GM21786 (cell line): ENCODE results near the gene EMC10.
"Not testable (repeated sequence)": the region's sequence is repeated elsewhere in the genome, so short reads cannot be mapped to it uniquely, and the experiment has no call there.

Experiments
- ATAC-seq: cut with Tn5 transposase; IDR thresholded peaks from one replicate; pipeline ENCODE4 v1.9.1; 2021; ENCODE audit not compliant: unreplicated experiment

Gene EMC10

DNA sequence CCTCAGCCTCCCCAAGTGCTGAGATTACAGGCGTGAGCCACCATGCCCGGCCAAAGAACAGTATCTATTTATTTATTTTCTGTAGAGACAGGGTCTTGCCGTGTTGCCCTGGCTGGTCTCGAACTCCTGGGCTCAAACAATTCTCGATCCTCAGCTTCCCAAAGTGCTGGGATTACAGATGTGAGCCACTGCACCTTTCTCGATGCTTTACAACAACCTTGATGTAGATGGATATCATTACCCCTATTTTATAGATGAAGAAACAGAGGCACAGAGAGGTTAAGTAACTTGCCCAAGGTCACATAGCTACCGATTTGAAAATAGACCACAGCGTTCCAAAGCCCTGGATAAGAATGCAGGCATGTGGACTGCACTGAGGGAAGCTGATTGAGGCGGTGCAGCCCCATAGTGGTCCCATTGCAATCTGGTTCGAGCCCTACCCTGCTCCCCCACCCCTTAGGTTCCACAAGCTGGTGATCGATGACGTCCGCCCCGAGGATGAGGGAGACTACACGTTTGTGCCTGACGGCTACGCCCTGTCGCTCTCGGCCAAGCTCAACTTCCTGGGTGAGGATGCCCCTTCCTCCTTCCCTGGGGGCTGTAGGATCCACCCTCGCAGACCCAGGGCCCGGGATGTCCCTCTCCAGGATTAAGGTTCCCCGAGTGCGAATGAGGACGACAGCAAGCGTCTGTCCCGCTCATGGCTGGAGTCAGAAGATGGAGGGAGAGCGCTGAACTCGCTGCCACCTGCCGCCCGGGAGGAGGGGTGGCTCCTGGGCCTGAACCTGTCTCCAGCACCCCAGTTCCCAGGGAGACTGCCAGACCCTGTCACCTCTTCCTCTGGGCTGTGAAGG is 25.7 kb upstream of the EMC10 start:
- ATAC-seq = no peak

- no peak for ATAC-seq
Observed at GRCh38 chr19:50451223-50451534, 25.1 kb upstream of the EMC10 start.

GRCh38 chr19:50453243-50453642 is 23.1 kb upstream of the EMC10 start:
- ATAC-seq = no peak

DNA sequence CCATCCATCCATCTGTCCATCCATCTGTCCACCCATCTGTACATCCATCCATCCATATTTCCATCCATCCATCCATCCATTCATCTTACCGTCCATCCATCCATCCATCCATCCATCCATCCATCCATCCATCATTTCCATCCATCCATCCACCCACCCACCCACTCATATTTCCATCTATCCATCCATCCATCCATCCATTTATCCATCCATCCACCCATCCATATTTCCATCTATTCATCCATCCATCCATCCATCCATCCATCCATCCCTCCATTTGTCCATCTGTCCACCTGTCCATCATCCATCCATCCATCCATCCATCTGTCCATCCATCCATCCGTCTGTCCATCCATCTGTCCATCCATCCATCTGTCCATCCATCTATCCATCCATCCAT is 20.3 kb upstream of the EMC10 start:
- no peak for ATAC-seq

DNA sequence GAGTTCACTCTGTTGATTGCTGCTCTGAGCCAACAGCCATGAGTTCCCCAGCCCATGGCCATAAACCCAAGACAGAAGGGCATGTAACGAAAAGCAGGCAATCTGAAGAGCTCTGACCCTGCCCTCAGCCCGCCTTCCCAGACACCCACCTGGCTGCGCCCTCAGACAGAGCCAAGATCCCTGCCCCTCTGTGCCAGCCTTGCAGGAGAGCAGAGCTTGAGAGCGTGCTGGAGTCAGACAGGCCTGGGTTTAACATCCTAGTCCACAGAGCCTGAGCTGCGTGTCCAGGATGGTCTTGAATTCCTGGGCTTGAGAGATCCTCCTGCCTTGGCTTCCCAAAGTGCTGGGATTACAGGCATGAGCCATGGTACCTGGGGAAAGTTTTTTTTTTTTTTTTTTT is 19.0 kb upstream of the EMC10 start:
- no peak for ATAC-seq

- ATAC-seq = no peak
Observed at GRCh38 chr19:50458396-50459066, 17.8 kb upstream of the EMC10 start.

- ATAC-seq = no peak
Observed at GRCh38 chr19:50459067-50459456, 17.2 kb upstream of the EMC10 start.

DNA sequence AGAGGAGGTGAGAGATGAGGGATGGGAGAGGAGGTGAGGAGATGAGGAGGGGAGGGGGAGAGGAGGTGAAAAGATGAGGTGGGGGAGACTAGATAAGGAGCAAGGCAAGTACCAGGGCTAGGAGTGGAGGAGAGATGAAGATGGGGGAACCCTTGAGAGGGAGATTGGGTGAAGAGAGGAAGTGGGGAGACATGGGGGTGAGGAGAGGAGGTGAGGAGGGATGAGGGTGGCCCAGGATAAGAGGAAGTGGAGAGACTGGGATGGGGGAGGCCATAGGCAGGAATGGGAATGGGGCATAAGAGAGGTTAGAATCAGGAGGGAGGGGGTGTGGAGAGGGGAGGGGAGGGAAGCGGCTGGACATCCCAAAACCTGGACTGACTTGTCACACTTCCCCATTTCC is 16.7 kb upstream of the EMC10 start:
- no peak for ATAC-seq

DNA sequence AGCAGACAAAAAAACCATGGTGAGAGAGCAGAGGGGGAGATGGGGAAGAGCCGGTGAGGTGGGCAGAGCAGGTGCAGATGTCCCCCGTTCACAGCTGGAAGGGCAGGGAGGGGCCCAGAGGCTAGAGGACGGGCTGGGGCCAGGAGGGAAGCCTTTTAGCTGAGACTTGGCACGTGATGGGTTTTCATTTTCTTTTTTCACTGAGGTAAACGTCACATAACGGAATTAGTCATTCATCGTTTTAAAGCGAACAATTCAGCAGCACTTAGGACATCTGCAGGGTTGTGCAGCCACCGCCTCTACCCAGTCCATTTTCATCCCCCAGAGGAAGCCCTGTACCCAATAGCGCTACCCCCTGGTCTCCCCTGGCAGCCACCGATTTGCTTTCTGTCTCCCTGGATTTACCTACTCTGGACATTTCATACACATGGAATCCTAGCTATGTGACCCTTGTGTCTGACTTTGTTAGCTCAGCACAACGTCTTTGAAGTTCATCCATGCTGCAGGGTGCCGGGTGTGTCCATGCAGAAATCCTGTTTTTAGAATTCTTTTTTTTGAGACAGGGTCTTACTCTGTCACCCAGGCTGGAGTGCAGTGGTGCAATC is 16.0 kb upstream of the EMC10 start:
- ATAC-seq = peak; percentile 70

GRCh38 chr19:50461066-50461875 is 15.0 kb upstream of the EMC10 start:
- no peak for ATAC-seq

DNA sequence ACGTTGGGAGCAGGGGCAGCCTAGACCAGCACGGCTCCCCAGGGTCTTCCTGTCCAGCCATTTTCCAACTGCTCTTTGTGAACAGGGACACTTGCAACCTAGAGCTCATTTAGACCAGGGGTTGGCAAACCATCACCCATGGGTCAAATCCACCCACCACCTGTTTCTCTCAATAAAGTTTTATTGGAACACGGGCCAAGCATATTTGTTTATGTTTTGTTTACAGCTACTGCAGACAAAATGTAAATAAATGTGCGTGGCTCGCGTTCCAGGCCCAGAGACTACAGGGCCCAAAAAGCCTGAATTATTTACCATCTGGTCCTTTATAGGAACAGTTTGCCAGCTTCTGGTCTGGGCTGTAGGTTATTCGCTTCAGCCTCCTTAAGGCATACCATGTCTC is 13.3 kb upstream of the EMC10 start:
- ATAC-seq = no peak

DNA sequence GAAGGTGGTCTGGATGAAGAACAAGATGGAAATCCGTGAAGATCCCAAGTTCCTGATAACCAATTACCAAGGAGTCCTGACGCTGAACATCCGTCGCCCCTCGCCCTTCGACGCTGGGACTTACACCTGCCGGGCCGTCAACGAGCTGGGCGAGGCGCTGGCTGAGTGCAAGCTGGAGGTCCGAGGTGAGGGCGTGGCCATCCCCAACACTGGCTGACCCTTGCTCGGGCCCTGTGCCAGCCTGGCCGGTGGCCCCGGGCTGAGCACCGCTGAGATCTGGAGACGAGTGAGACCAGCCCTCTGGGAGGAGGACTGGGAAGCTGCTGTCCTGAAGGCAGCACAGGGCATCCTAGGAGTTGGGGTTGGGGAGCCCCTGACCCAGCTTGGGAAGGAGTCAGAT is 12.0 kb upstream of the EMC10 start:
- ATAC-seq = no peak

DNA sequence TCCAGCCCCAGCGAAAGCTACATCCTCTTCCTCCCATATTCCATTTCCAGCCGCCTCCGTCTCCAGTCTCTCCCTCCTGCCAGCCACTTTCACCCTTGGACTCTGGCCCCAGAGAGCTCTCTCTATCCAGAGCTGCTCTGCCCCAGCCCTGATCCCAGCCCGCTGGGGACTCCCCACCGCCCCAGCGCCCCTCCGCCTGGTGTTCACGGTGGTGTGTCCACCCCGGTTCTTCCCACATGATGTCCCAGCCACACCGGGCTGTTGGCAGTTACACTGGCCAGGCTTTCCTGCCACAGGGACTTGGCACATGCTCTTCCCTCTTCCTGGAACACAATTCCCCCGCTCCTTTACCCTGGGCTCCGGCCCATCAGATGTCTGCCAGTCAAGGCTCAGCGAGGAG is 11.3 kb upstream of the EMC10 start:
- ATAC-seq = no peak

DNA sequence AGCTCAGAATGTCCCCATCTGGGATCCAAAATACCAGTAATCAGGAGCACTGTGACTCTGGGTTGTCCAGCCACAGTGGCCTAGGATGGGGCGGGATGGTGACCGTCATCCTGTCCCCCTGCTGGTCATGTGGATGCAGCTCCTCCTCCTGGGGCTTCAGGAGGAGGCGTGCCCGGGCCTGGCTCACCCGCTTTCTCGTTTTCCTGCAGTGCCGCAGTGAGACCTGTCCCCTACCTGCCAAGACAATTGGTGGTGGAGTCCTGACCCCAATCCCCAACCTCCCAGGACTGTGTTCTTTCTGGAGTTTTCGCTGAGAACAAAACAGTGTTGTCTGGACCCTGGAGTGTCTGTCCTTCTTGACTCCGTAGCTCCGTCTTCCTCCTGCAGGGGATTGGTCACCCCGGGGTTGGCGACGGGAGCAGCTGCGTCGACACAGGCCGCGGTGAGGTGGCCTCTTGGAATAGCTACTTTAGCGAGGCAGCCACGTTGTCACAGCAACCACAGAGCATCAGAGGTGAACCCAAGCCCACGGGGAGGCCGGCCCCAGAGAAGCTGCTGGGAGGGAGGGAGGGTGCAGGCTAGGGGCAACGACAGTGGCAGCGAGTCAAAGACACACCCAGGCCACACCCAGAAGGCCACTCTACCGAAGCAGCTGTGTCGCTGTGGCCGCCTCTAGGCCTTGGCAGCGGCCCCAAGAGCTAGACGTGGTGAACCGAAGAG is 10.2 kb upstream of the EMC10 start:
- ATAC-seq = no peak

GRCh38 chr19:50466706-50467039 is 9.6 kb upstream of the EMC10 start:
- ATAC-seq = no peak

DNA sequence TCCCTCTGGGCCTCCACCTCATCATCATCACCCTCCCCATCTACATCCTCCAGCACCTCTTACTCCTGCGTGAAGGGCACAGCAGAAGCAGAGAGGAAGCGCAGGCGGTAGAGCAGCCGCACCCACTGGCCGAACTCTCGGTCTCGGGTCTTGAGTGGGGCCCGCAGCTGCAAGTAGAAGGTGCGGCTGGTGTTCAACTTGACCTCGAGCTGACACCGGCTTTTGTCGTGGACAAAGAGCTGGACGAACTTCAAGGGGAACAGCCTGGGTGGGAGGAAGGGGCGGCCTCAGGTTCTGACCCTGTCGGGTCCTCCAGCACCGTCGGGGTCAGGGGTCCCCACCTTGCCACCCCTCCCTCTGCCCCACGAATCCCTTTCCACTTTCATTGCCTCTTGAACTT is 8.7 kb upstream of the EMC10 start:
- ATAC-seq = no peak

DNA sequence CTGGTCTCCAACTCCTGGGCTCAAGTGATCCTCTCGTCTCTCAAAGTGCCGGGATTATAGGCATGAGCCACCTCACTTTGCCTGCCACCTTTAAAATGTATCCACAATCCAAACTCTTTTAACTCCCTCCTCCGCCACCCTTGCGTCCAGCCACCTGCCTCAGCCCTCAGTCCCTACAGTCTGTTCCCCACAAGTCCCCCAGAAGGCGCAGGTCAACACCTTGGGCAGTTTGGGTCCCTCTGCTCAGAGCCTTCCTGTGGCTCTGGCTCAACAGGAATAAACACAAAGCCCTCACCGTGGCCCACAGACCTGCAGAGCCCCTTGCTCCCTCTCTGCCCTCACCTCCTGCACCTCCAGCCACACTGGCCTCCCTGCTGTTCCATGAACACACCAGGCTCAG is 7.5 kb upstream of the EMC10 start:
- ATAC-seq = no peak

- not testable (repeated sequence) for ATAC-seq
Observed at GRCh38 chr19:50473336-50473735, 3.0 kb upstream of the EMC10 start.

DNA sequence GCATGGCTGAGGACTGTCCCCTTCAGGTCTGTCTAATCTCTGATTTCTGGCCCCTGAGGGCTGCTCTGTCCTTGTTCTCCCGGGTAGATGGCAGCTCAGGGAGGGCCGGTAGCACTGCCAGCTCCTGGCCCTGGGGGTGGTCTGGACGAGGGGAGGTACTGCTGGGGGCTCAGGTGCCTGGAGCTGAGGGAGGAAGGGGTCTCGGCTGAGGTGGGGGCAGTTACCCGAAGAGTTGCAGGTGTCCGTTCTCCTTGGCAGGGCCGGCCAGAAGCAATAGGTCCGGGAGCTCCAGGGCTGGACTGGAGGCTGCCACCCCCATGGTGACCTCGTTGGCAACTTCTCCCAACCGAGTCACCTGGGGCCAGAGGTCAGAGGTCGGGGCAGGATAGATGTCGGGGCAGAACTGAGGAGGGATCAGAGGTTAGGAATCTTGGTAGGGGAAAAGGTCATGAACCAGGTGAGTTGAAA is 1.2 kb upstream of the EMC10 start:
- ATAC-seq = no peak

DNA sequence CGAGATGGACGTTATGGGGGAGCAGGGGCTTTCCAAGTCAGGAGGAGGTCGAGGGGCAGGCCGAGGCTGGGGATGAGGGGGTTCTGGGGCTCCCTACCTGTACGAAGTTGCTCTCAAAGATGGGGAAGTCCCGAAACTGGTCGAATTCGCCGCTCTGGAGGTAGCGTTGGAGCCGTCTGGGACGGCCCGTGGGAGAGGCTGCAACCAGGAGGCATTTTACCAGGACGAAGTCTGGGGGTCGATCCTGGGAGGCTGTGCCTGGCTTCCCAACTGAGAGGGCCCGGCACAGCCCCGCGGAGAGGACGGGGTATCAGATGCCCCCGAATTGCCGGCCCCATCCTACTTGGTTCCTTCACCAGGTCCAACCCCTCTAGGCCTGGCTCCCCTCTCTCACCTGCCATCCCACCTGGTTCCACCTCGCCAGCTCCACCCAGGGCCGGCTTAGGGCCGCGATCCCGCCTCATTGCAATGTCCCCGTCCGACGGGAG is 527 bp upstream of the EMC10 start:
- ATAC-seq = no peak

- ATAC-seq = no peak
Observed at GRCh38 chr19:50476907-50477238, 566 bp downstream of the EMC10 start.
